Tibial nerve (tissue), 4 donors: ENCODE results near the gene CFAP46.

Experiments used
- EP300 ChIP-seq, 2 donors: sonication (generic); formaldehyde crosslinking; IDR thresholded peaks; one replicate each; pipeline ENCODE4 v1.6.1; 2017; ENCODE audit warnings: antibody characterized with exemption in 2 of 2, mild to moderate bottlenecking in 1 of 2
- POLR2A ChIP-seq, 2 donors: fragments of 450-650 bp; IDR thresholded peaks; one replicate each; pipeline ENCODE4 v1.6.1; 2017; ENCODE audit warnings: antibody characterized with exemption in 2 of 2, mild to moderate bottlenecking in 2 of 2, moderate library complexity in 2 of 2
- TF ChIP-seq, protein P1 (sequence below), 5 experiments: fragments of 200-600 bp in 3 of 5; fragments of 450-650 bp in 2 of 5; sonication (generic) in 3 of 5; IDR thresholded peaks; one replicate each; pipeline ENCODE4 v1.5.1; 2016 to 2019; ENCODE audit warnings: antibody characterized with exemption in 5 of 5, mild to moderate bottlenecking in 3 of 5, moderate library complexity in 2 of 5

DNA sequence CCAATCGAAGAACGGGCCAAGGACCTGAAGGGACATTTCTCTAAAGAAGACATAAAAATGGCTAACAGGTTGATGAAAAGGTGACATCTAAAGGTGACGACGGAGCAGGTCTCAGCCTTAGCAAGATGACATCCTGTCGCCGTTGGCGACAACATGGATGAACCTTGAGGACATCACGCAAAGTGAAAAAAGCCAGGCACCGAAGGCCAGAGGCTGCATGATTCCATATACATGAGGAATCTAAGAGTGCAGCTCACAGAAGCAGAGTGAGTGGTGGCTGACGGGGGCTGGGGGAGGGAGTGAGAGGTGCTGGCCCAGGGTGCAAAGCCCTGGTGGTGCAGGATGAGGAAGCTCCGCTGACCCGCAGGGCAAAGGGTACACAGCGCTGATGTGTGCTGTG lies 122.3 kb downstream of the CFAP46 start:
- TF ChIP-seq EP300 (IDR thresholded peaks at IDR 0.05) = no peak
- TF ChIP-seq, protein P1, sequence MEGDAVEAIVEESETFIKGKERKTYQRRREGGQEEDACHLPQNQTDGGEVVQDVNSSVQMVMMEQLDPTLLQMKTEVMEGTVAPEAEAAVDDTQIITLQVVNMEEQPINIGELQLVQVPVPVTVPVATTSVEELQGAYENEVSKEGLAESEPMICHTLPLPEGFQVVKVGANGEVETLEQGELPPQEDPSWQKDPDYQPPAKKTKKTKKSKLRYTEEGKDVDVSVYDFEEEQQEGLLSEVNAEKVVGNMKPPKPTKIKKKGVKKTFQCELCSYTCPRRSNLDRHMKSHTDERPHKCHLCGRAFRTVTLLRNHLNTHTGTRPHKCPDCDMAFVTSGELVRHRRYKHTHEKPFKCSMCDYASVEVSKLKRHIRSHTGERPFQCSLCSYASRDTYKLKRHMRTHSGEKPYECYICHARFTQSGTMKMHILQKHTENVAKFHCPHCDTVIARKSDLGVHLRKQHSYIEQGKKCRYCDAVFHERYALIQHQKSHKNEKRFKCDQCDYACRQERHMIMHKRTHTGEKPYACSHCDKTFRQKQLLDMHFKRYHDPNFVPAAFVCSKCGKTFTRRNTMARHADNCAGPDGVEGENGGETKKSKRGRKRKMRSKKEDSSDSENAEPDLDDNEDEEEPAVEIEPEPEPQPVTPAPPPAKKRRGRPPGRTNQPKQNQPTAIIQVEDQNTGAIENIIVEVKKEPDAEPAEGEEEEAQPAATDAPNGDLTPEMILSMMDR (IDR thresholded peaks at IDR 0.05) = no peak
- TF ChIP-seq POLR2A (IDR thresholded peaks at IDR 0.05) = no peak
